Measurements from ENCODE around the gene ZNF419.
"Not testable (repeated sequence)": the region's sequence is repeated elsewhere in the genome, so short reads cannot be mapped to it uniquely, and the experiment has no call there.

The ZNF419 gene

GRCh38 chr19:57487477-57488298 lies at the start of gene ZNF419:
ZNF419 (plus strand) TSS chr19:57487750; CDS start chr19:57487951, 201 bp downstream.
- not testable (repeated sequence) for H3K4me1 ChIP-seq (ENCODE audit: low read length); H3K36me3 ChIP-seq (replicated peaks; ENCODE audit: insufficient read depth, low read length); H3K27me3 ChIP-seq (replicated peaks; ENCODE audit: insufficient read depth, low read length); H3K9me2 ChIP-seq (replicated peaks; ENCODE audit: insufficient read depth, low read length); H3K79me2 ChIP-seq (ENCODE audit: low read length); H3K9me3 ChIP-seq (replicated peaks; ENCODE audit: insufficient read depth, low read length); H3F3A ChIP-seq (ENCODE audit: insufficient read depth, low read length); H4K20me1 ChIP-seq (ENCODE audit: insufficient read depth, low read length)
- H3K9ac ChIP-seq (ENCODE audit: low read length) = peak within 1 kb of the TSS; percentile 73; the same call in 1 of the 2 replicates
- H3K4me3 ChIP-seq (ENCODE audit: low read length) = peak within 1 kb of the TSS; percentile 79
- peak within 1 kb of the TSS; percentile 95 for H2AFZ ChIP-seq (ENCODE audit: low read length)
- DNase-seq = peak; percentile 96
- peak within 1 kb of the TSS; percentile 33; the same call in 1 of the 2 replicates for H3K27ac ChIP-seq (ENCODE audit: low read length)
- peak within 1 kb of the TSS; percentile 52; the same call in 1 of the 2 replicates for H3K4me2 ChIP-seq (ENCODE audit: low read depth, low read length)

- no peak for DNase-seq
- Histone ChIP-seq H3K27me3 (replicated peaks; ENCODE audit: insufficient read depth, low read length) (no peaks in the 10 kb centered on the region), H3K79me2 (ENCODE audit: low read length) (peaks cover 53% of the 10 kb centered on the region), H4K20me1 (ENCODE audit: insufficient read depth, low read length) (no peaks in the 10 kb centered on the region), H3K4me3 (ENCODE audit: low read length) (no peak overlapping the region), H3K9me2 (replicated peaks; ENCODE audit: insufficient read depth, low read length) (no peaks in the 10 kb centered on the region), H3K27ac (ENCODE audit: low read length) (no peak overlapping the region), H3K9ac (ENCODE audit: low read length) (no peak overlapping the region), H3K36me3 (replicated peaks; ENCODE audit: insufficient read depth, low read length) (peaks cover under 1% of the 10 kb centered on the region; the same call in 1 of the 2 replicates), H3K4me1 (ENCODE audit: low read length) (peaks cover 9% of the 10 kb centered on the region), H3K4me2 (ENCODE audit: low read depth, low read length) (no peak overlapping the region), H3F3A (ENCODE audit: insufficient read depth, low read length) (no peaks in the 10 kb centered on the region), H3K9me3 (replicated peaks; ENCODE audit: insufficient read depth, low read length) (no peaks in the 10 kb centered on the region), H2AFZ (ENCODE audit: low read length) (no peak overlapping the region)
- TF ChIP-seq EZH2phosphoT487 (IDR thresholded peaks at IDR 0.05; ENCODE audit: low read length) (no peak), CTCF (IDR thresholded peaks at IDR 0.05; ENCODE audit: low read length) (no peak), EZH2 (optimal IDR thresholded peaks at IDR 0.05; ENCODE audit: low read depth, low read length) (no peak)
Measured at GRCh38 chr19:57437931-57438330, 49.6 kb upstream of the ZNF419 start.

GRCh38 chr19:57438925-57439324 lies 48.6 kb upstream of the ZNF419 start:
- peaks cover 9% of the 10 kb centered on the region for H3K4me1 ChIP-seq (ENCODE audit: low read length)
- no peaks in the 10 kb centered on the region for H3K9me3 ChIP-seq (replicated peaks; ENCODE audit: insufficient read depth, low read length)
- H3K27me3 ChIP-seq (replicated peaks; ENCODE audit: insufficient read depth, low read length) = no peaks in the 10 kb centered on the region
- peaks cover 10% of the 10 kb centered on the region; the same call in 1 of the 2 replicates for H3K36me3 ChIP-seq (replicated peaks; ENCODE audit: insufficient read depth, low read length)
- no peaks in the 10 kb centered on the region for H4K20me1 ChIP-seq (ENCODE audit: insufficient read depth, low read length)
- H3K9ac ChIP-seq (ENCODE audit: low read length) = no peak overlapping the region
- no peak for DNase-seq
- H3K79me2 ChIP-seq (ENCODE audit: low read length) = peaks cover 53% of the 10 kb centered on the region
- no peaks in the 10 kb centered on the region for H3F3A ChIP-seq (ENCODE audit: insufficient read depth, low read length)
- H3K4me2 ChIP-seq (ENCODE audit: low read depth, low read length) = no peak overlapping the region
- no peak overlapping the region for H3K27ac ChIP-seq (ENCODE audit: low read length)
- H3K4me3 ChIP-seq (ENCODE audit: low read length) = no peak overlapping the region
- no peaks in the 10 kb centered on the region for H3K9me2 ChIP-seq (replicated peaks; ENCODE audit: insufficient read depth, low read length)
- no peak for TF ChIP-seq EZH2phosphoT487 (IDR thresholded peaks at IDR 0.05; ENCODE audit: low read length)
- H2AFZ ChIP-seq (ENCODE audit: low read length) = no peak overlapping the region

- H3F3A ChIP-seq (ENCODE audit: insufficient read depth, low read length) = no peaks in the 10 kb centered on the region
- no peak for DNase-seq
- no peak for TF ChIP-seq EZH2phosphoT487 (IDR thresholded peaks at IDR 0.05; ENCODE audit: low read length)
- no peak for TF ChIP-seq EZH2 (optimal IDR thresholded peaks at IDR 0.05; ENCODE audit: low read depth, low read length)
- H3K27ac ChIP-seq (ENCODE audit: low read length) = no peak overlapping the region
- H3K27me3 ChIP-seq (replicated peaks; ENCODE audit: insufficient read depth, low read length) = no peaks in the 10 kb centered on the region
- H3K9me3 ChIP-seq (replicated peaks; ENCODE audit: insufficient read depth, low read length) = no peaks in the 10 kb centered on the region
- H2AFZ ChIP-seq (ENCODE audit: low read length) = no peak overlapping the region
- H3K9me2 ChIP-seq (replicated peaks; ENCODE audit: insufficient read depth, low read length) = no peaks in the 10 kb centered on the region
- peaks cover 17% of the 10 kb centered on the region for H3K36me3 ChIP-seq (replicated peaks; ENCODE audit: insufficient read depth, low read length)
- H3K4me3 ChIP-seq (ENCODE audit: low read length) = no peak overlapping the region
- no peaks in the 10 kb centered on the region for H3K4me1 ChIP-seq (ENCODE audit: low read length)
- no peak overlapping the region for H3K9ac ChIP-seq (ENCODE audit: low read length)
- no peak overlapping the region for H3K4me2 ChIP-seq (ENCODE audit: low read depth, low read length)
- no peaks in the 10 kb centered on the region for H4K20me1 ChIP-seq (ENCODE audit: insufficient read depth, low read length)
- H3K79me2 ChIP-seq (ENCODE audit: low read length) = peaks cover 35% of the 10 kb centered on the region
Measured at GRCh38 chr19:57441979-57442752, 45.4 kb upstream of the ZNF419 start.

Data from MM.1S (cell line).